GM13977 (cell line): ENCODE measurements around the gene RPL7L1.

Experiments used
- DNase-seq: peaks from one replicate; pipeline ENCODE4 v3.0.0; 2012; ENCODE audit warnings: low spot score
- in situ Hi-C: fragments of 300-500 bp; cut with MboI; formaldehyde crosslinking; loops from one replicate; pipeline ENCODE4 v1.12.0; 2022; ENCODE audit warnings: low sequenced_read_pairs, low pct_unique_long_range_greater_than_20kb, mixed read lengths, inconsistent platforms; ENCODE audit not compliant: unreplicated experiment
- TF ChIP-seq, protein P1 (sequence below): IDR thresholded peaks from 2 replicates; pipeline ENCODE4 v1.5.1; 2012; ENCODE audit warnings: mild to moderate bottlenecking, control low read depth; ENCODE audit not compliant: insufficient read depth; ENCODE audit errors: extremely low read depth, missing control alignments

Gene RPL7L1

DNA sequence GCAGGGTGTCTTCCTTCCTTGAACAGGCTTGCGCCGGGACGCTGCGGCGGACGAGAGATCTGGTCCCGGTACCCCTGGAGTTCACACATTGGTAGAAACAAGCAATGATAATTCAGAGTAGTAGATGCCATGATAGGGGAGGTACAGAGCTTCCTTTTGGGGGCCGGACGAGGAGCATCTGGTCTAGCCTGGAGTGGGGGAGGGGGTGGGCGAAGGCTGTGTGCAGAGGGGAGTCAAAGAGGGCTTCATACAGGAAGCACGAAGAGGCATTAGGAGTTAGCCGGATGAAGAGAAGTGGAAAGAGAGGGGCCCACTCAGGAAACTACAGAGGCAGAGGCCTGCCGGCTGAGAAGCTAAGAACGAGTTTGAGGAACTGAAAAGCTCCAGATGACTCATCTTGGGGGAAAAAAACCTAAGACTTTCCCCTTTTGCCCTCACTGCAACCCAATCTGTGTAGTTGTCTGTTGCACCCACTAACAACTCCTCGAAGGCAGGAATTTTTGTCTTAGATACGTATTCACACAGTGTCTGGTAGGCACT, 50.5 kb downstream of the RPL7L1 start:
- TF ChIP-seq, protein P1, sequence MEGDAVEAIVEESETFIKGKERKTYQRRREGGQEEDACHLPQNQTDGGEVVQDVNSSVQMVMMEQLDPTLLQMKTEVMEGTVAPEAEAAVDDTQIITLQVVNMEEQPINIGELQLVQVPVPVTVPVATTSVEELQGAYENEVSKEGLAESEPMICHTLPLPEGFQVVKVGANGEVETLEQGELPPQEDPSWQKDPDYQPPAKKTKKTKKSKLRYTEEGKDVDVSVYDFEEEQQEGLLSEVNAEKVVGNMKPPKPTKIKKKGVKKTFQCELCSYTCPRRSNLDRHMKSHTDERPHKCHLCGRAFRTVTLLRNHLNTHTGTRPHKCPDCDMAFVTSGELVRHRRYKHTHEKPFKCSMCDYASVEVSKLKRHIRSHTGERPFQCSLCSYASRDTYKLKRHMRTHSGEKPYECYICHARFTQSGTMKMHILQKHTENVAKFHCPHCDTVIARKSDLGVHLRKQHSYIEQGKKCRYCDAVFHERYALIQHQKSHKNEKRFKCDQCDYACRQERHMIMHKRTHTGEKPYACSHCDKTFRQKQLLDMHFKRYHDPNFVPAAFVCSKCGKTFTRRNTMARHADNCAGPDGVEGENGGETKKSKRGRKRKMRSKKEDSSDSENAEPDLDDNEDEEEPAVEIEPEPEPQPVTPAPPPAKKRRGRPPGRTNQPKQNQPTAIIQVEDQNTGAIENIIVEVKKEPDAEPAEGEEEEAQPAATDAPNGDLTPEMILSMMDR = no peak
- peak; percentile 84 for DNase-seq
- in situ Hi-C loops = no loop called here

DNA sequence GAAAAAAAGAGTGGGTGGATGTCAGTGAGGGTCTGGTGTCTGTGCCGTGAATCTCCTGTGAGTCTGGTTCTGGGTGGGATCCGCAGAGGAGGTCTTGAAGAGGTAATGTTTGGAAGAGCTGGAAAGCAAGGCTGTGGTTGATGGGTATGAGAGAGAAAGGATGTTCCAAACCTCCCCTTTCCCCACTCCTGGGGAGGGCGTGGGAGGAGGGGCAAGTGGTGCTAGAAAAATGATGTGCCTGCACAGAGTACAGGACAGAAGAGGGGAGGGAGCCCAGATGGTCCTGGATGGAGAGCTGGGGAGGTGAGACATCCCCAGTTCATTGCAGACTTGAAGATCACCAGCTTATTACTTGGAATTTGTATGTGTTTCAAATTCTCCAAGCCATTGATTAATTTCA, 53.0 kb downstream of the RPL7L1 start:
- no peak for DNase-seq
- in situ Hi-C loops = no loop called here
- TF ChIP-seq, protein P1 = no peak

DNA sequence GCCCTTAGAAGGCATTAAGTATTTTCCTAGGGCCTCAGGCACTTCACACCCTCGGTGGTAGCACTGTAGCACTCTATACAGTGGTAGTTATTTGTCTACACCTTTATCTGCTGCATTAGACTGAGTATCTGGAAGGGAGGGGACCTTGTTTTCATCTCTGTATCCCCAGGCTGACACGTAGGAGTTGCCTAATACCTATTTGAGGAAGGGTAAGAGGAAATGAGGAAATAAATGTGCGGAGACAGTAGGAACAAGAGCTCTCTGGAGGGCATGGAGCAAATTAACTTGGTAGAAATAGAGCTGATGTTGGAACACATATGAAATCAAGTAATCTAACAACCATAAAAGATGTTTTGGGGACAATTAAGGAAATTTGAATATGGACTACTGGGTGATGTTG, 53.8 kb downstream of the RPL7L1 start:
- in situ Hi-C loops = no loop called here
- TF ChIP-seq, protein P1 = no peak
- no peak for DNase-seq

DNA sequence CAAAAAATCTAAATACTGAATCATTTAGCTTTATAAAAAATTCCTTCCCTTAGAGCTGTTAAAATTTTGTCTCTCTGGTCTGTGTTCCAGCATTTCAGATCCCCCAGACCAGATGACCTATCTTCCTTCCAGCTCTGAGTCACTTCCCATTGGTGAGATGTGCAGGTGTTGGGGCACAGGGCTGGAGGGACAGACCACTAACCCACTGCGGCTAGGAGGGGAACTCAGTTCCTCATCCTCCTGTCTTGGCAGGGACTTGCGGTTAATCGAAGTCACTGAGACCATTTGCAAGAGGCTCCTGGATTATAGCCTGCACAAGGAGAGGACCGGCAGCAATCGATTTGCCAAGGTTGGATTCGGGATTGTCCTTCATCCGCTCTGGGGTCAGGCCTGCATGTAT, 55.9 kb downstream of the RPL7L1 start:
- TF ChIP-seq, protein P1 = no peak
- in situ Hi-C loops = no loop called here
- DNase-seq = peak; percentile 28

DNA sequence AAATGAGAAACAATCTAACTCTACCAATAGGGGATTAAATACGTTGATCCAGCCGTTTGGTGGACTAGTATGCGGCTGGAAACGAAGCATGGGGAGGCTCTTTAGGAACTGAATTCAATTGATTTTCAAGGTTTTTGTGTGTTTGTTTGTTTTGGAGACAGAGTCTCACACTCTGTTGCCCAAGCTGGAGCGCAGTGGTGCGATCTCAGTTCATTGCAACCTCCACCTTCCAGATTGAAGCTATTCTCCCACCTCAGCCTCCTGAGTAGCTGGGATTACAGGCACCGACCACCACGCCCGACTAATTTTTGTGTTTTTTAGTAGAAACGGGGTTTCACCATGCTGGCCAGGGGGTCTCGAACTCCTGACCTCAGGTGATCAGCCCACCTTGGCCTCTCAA, 57.0 kb downstream of the RPL7L1 start:
- no peak for DNase-seq
- TF ChIP-seq, protein P1 = no peak
- in situ Hi-C loops = no loop called here

DNA sequence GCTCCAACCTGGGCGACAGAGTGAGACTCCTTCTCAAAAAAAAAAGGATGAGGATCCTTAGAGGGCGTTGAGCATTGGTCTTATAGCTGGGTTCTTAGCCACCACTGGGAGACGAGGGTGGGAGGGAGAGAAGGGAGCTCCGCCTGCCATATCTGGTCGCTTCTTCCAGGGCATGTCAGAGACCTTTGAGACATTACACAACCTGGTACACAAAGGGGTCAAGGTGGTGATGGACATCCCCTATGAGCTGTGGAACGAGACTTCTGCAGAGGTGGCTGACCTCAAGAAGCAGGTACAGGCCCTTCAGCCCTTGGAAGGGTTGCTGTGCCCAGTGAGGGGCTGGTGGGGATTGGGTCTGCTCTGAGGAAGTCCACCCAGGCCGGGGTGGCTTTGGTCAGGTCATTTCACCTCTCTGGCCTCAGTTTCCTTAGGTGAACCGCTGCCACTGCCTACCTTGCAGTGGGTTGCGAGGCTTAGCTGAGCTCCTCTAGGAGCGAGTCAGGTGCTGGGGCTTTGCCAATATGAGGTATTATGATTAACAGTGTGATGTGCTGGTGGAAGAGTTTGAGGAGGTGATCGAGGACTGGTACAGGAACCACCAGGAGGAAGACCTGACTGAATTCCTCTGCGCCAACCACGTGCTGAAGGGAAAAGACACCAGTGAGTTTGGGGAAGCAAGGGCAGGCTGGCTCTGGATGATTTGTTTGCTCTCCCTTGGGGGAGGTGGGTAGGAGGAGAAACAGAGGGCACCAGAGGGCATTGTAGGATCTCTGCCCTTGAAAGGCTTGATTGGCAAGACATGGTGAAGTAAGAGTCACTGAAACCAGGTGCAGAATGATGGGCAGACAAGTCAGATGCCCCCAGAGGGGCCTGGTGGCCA, 58.4 kb downstream of the RPL7L1 start:
- TF ChIP-seq, protein P1 = no peak
- no peak for DNase-seq
- in situ Hi-C loops = no loop called here
